Measurements from ENCODE around the gene KCNK7.

The KCNK7 gene

GRCh38 chr11:65625628-65626342 lies 30.2 kb upstream of the KCNK7 start:
- no peak for DNase-seq

- no peak for DNase-seq
Measured at GRCh38 chr11:65624931-65625627, 29.5 kb upstream of the KCNK7 start.

GRCh38 chr11:65623852-65624616 lies 28.4 kb upstream of the KCNK7 start:
- no peak for DNase-seq

- DNase-seq = no peak
Measured at GRCh38 chr11:65623177-65623576, 27.6 kb upstream of the KCNK7 start.

GRCh38 chr11:65622011-65622410 lies 26.4 kb upstream of the KCNK7 start:
- no peak for DNase-seq

GRCh38 chr11:65621460-65621859 lies 25.9 kb upstream of the KCNK7 start:
- no peak for DNase-seq

GRCh38 chr11:65620666-65621065 lies 25.1 kb upstream of the KCNK7 start:
- no peak for DNase-seq

- no peak for DNase-seq
Measured at GRCh38 chr11:65619281-65619928, 23.8 kb upstream of the KCNK7 start.

- DNase-seq = no peak
Measured at GRCh38 chr11:65618763-65619162, 23.2 kb upstream of the KCNK7 start.

GRCh38 chr11:65617990-65618751 lies 22.6 kb upstream of the KCNK7 start:
- DNase-seq = no peak

GRCh38 chr11:65617136-65617850 lies 21.7 kb upstream of the KCNK7 start:
- no peak for DNase-seq

- DNase-seq = no peak
Measured at GRCh38 chr11:65616575-65617001, 21.0 kb upstream of the KCNK7 start.

- DNase-seq = peak in 1 of 2 experiments; percentile 40
Measured at GRCh38 chr11:65615950-65616574, 20.5 kb upstream of the KCNK7 start.

- peak; percentile 99 to 100 for DNase-seq
Measured at GRCh38 chr11:65615229-65615949, 19.8 kb upstream of the KCNK7 start, which contains the start of gene PCNX3. Gene PCNX3 (plus strand): TSS chr11:65615776. CDS start chr11:65616312, 536 bp downstream.

- DNase-seq = no peak
Measured at GRCh38 chr11:65613091-65613928, 17.7 kb upstream of the KCNK7 start.

- DNase-seq = no peak
Measured at GRCh38 chr11:65612691-65613090, 17.1 kb upstream of the KCNK7 start.

- no peak for DNase-seq
Measured at GRCh38 chr11:65611758-65612603, 16.4 kb upstream of the KCNK7 start.

- no peak for DNase-seq
Measured at GRCh38 chr11:65611028-65611757, 15.6 kb upstream of the KCNK7 start.

All from SW 1271 (cell line).